ENCODE data around the gene TAF4.
"Not testable (repeated sequence)": the region's sequence is repeated elsewhere in the genome, so short reads cannot be mapped to it uniquely, and the experiment has no call there.

Gene TAF4

GRCh38 chr20:62079166-62079565 lies 13.5 kb upstream of the TAF4 start:
- no peak for DNase-seq (ENCODE audit: low read depth)
- no peak overlapping the region for H3K4me3 ChIP-seq (ENCODE audit: control insufficient read depth, low read depth, low read length)
- no peak for TF ChIP-seq CTCF (IDR thresholded peaks at IDR 0.05; ENCODE audit: control insufficient read depth, insufficient read depth, low read depth, low read length, missing control alignments)

- no peak for TF ChIP-seq CTCF (IDR thresholded peaks at IDR 0.05; ENCODE audit: control insufficient read depth, insufficient read depth, low read depth, low read length, missing control alignments)
These were observed 7.6 kb upstream of the TAF4 start for GRCh38 chr20:62073323-62073722.

GRCh38 chr20:62071669-62072430 lies 6.2 kb upstream of the TAF4 start:
- H3K4me3 ChIP-seq (ENCODE audit: control insufficient read depth, low read depth, low read length); DNase-seq (ENCODE audit: low read depth): not testable (repeated sequence)

More at GRCh38 chr20:62073323-62073722, 7.6 kb upstream of the TAF4 start:
- no peak for DNase-seq (ENCODE audit: low read depth)
- no peak overlapping the region for H3K4me3 ChIP-seq (ENCODE audit: control insufficient read depth, low read depth, low read length)

GRCh38 chr20:62069741-62070216 lies 4.1 kb upstream of the TAF4 start:
- H3K4me3 ChIP-seq (ENCODE audit: control insufficient read depth, low read depth, low read length) = no peak overlapping the region
- DNase-seq (ENCODE audit: low read depth) = peak; percentile 75
- TF ChIP-seq CTCF (IDR thresholded peaks at IDR 0.05; ENCODE audit: control insufficient read depth, insufficient read depth, low read depth, low read length, missing control alignments) = no peak

- no peak overlapping the region for H3K4me3 ChIP-seq (ENCODE audit: control insufficient read depth, low read depth, low read length)
- no peak for TF ChIP-seq CTCF (IDR thresholded peaks at IDR 0.05; ENCODE audit: control insufficient read depth, insufficient read depth, low read depth, low read length, missing control alignments)
- DNase-seq (ENCODE audit: low read depth) = no peak
These were observed 3.3 kb upstream of the TAF4 start for GRCh38 chr20:62068997-62069396.

- TF ChIP-seq CTCF (IDR thresholded peaks at IDR 0.05; ENCODE audit: control insufficient read depth, insufficient read depth, low read depth, low read length, missing control alignments) = no peak
- no peak overlapping the region for H3K4me3 ChIP-seq (ENCODE audit: control insufficient read depth, low read depth, low read length)
- DNase-seq (ENCODE audit: low read depth) = no peak
These were observed 2.0 kb upstream of the TAF4 start for GRCh38 chr20:62067547-62068260.

- H3K4me3 ChIP-seq (ENCODE audit: control insufficient read depth, low read depth, low read length) = no peak overlapping the region; the same call in 1 of the 2 replicates
- DNase-seq (ENCODE audit: low read depth) = no peak
- no peak for TF ChIP-seq CTCF (IDR thresholded peaks at IDR 0.05; ENCODE audit: control insufficient read depth, insufficient read depth, low read depth, low read length, missing control alignments)
These were observed 1.3 kb upstream of the TAF4 start for GRCh38 chr20:62066983-62067433.

Data from AG09309 (cell line).